Mesodermal cell (in vitro differentiated cells): ENCODE measurements around the gene DISC1.

Experiments used
- H3K27ac ChIP-seq: 2 replicates; pipeline ENCODE4 v1.7.0; 2013; ENCODE audit warnings: mild to moderate bottlenecking, low read depth, low read length, moderate library complexity; ENCODE audit not compliant: severe bottlenecking
- H3K36me3 ChIP-seq: 2 replicates; pipeline ENCODE4 v1.7.1; 2013; ENCODE audit warnings: mild to moderate bottlenecking, low read length, moderate library complexity; ENCODE audit not compliant: control insufficient read depth, insufficient read depth
- H3K4me1 ChIP-seq: one replicate; pipeline ENCODE4 v1.7.1; 2013; ENCODE audit warnings: mild to moderate bottlenecking, low read length; ENCODE audit not compliant: insufficient read depth, control insufficient read depth, poor library complexity, severe bottlenecking
- H3K4me3 ChIP-seq: 2 replicates; pipeline ENCODE4 v1.7.0; 2013; ENCODE audit warnings: low read length, control low read depth, mild to moderate bottlenecking; ENCODE audit not compliant: insufficient read depth, poor library complexity, severe bottlenecking; ENCODE audit errors: extremely low read depth
- H3K9me3 ChIP-seq: 2 replicates; pipeline ENCODE4 v1.7.1; 2013; ENCODE audit warnings: mild to moderate bottlenecking, low read length, moderate library complexity; ENCODE audit not compliant: control insufficient read depth
- WGBS, 2 experiments: methylation state at CpG; one replicate each; pipeline ENCODE4 v1.1.5; 2013; ENCODE audit warnings: missing lambda C conversion rate in 2 of 2; ENCODE audit not compliant: insufficient coverage in 2 of 2; 5-methylcytosine and 5-hydroxymethylcytosine counted together

The DISC1 gene

GRCh38 chr1:232019026-232019340 lies 392.4 kb downstream of the DISC1 start:
- Histone ChIP-seq H3K4me1 (no peaks in the 10 kb centered on the region), H3K27ac (no peak overlapping the region), H3K36me3 (peaks cover 5% of the 10 kb centered on the region), H3K9me3 (no peaks in the 10 kb centered on the region), H3K4me3 (no peak overlapping the region)
- no CpG with 5 or more reads among the region's 5 CpGs for WGBS, 2 experiments

DNA sequence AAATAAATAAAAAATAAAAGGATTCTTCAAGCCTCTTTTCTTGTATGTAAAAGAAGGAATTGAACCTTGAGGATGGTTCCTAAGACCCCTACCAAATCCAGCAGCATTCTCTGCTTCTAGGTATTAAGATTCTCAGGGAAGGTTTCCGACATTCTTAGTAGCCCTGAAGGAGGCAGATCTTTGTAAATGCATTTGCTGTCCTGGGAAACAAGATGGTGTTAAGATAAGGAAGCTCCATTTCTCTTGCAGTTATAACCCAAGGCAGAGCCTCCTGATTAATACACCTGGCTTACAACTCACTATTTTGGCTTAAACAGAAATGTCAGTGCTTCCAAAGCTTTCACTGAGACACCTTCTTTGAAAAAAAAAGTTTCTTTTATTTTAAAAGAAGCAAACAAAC lies 393.8 kb downstream of the DISC1 start:
- H3K9me3 ChIP-seq, result no peaks in the 10 kb centered on the region
- no peak overlapping the region for H3K4me3 ChIP-seq
- no peak overlapping the region for H3K27ac ChIP-seq
- WGBS, 2 experiments, result no CpG with 5 or more reads among the region's 1 CpG
- H3K36me3 ChIP-seq, result peaks cover 5% of the 10 kb centered on the region
- H3K4me1 ChIP-seq, result no peaks in the 10 kb centered on the region

- Histone ChIP-seq H3K9me3 (no peaks in the 10 kb centered on the region), H3K27ac (no peak overlapping the region), H3K36me3 (no peaks in the 10 kb centered on the region), H3K4me1 (peaks cover 3% of the 10 kb centered on the region), H3K4me3 (no peak overlapping the region)
- 87 to 94% methylated on average over 3 to 4 of the region's 4 CpGs for WGBS, 2 experiments
Observed at GRCh38 chr1:232029315-232029714, 402.7 kb downstream of the DISC1 start.

- no peaks in the 10 kb centered on the region for H3K9me3 ChIP-seq
- peaks cover 3% of the 10 kb centered on the region for H3K4me1 ChIP-seq
- H3K36me3 ChIP-seq, result no peaks in the 10 kb centered on the region
- no peak overlapping the region for H3K27ac ChIP-seq
- H3K4me3 ChIP-seq, result no peak overlapping the region
Observed at GRCh38 chr1:232031156-232031555, 404.6 kb downstream of the DISC1 start.

GRCh38 chr1:232033285-232033684 lies 406.7 kb downstream of the DISC1 start:
- H3K4me3 ChIP-seq, result no peak overlapping the region
- no peaks in the 10 kb centered on the region for H3K9me3 ChIP-seq
- 78% methylated on average over 4 of the region's 4 CpGs for WGBS, 2 experiments
- H3K36me3 ChIP-seq, result no peaks in the 10 kb centered on the region
- no peak overlapping the region for H3K27ac ChIP-seq
- H3K4me1 ChIP-seq, result peaks cover 3% of the 10 kb centered on the region

GRCh38 chr1:232034556-232034955 lies 408.0 kb downstream of the DISC1 start:
- Histone ChIP-seq H3K9me3 (no peaks in the 10 kb centered on the region), H3K36me3 (no peaks in the 10 kb centered on the region), H3K4me1 (peaks cover 3% of the 10 kb centered on the region), H3K4me3 (no peak overlapping the region), H3K27ac (no peak overlapping the region)
- no CpG with 5 or more reads among the region's 1 CpG for WGBS, 2 experiments

- peaks cover 3% of the 10 kb centered on the region for H3K4me1 ChIP-seq
- H3K9me3 ChIP-seq, result no peaks in the 10 kb centered on the region
- no peaks in the 10 kb centered on the region for H3K36me3 ChIP-seq
- no peak overlapping the region for H3K4me3 ChIP-seq
- 83 to 86% methylated on average over 12 to 13 of the region's 15 CpGs for WGBS, 2 experiments
- H3K27ac ChIP-seq, result no peak overlapping the region
Observed at GRCh38 chr1:232036181-232036933, 409.8 kb downstream of the DISC1 start.

GRCh38 chr1:232037774-232038388 lies 411.3 kb downstream of the DISC1 start:
- no peak overlapping the region for H3K27ac ChIP-seq
- no peaks in the 10 kb centered on the region for H3K9me3 ChIP-seq
- H3K4me1 ChIP-seq, result peaks cover 3% of the 10 kb centered on the region
- no peak overlapping the region for H3K4me3 ChIP-seq
- 71 to 100% methylated on average over 1 of the region's 1 CpG for WGBS, 2 experiments
- no peaks in the 10 kb centered on the region for H3K36me3 ChIP-seq

- Histone ChIP-seq H3K4me1 (no peaks in the 10 kb centered on the region), H3K9me3 (no peaks in the 10 kb centered on the region), H3K36me3 (no peaks in the 10 kb centered on the region), H3K4me3 (no peak overlapping the region), H3K27ac (no peak overlapping the region)
- WGBS, 2 experiments, result 84 to 89% methylated on average over 5 of the region's 8 CpGs
Observed at GRCh38 chr1:232038706-232039677, 412.4 kb downstream of the DISC1 start.

- Histone ChIP-seq H3K9me3 (no peaks in the 10 kb centered on the region), H3K27ac (no peak overlapping the region), H3K4me3 (no peak overlapping the region), H3K4me1 (no peaks in the 10 kb centered on the region), H3K36me3 (no peaks in the 10 kb centered on the region)
- 50 to 80% methylated on average over 2 of the region's 3 CpGs for WGBS, 2 experiments
Observed at GRCh38 chr1:232040260-232040659, 413.7 kb downstream of the DISC1 start.
